ENCODE results near the gene FHOD3.

- TF ChIP-seq CTCF (IDR thresholded peaks at IDR 0.05) (no peak), EZH2 (IDR thresholded peaks at IDR 0.05; ENCODE audit: borderline replicate concordance, insufficient read depth, low read depth, low read length, poor library complexity, severe bottlenecking) (no peak)
These were observed 413.7 kb downstream of the FHOD3 start for GRCh38 chr18:36711014-36711725.

All from B cell (primary cell).